HepG2 (cell line): Measurements from ENCODE around the gene MCC. TPM values are rescaled to one million over a fixed set of nuclear protein-coding genes. Genes with fewer than 3 reads are reported as not detected.

Experiments
- DR1 ChIP-seq: sonication (generic); formaldehyde crosslinking; IDR thresholded peaks from 2 replicates; pipeline ENCODE4 v1.8.0; 2021; ENCODE audit warnings: mild to moderate bottlenecking, missing genetic modification reagents, inconsistent platforms
- FOSL2 ChIP-seq: sonication (generic); formaldehyde crosslinking; IDR thresholded peaks from 2 replicates; pipeline ENCODE4 v1.4.0; 2020; ENCODE audit warnings: missing genetic modification reagents
- FOXA1 ChIP-seq, 2 experiments: fragments of 450-650 bp in 1 of 2; sonication (generic) in 1 of 2; formaldehyde crosslinking in 1 of 2; IDR thresholded peaks; 2 replicates each; pipeline versions ENCODE4 v1.4.0 to v1.6.1; 2016 to 2020; ENCODE audit warnings: missing genetic modification reagents in 1 of 2
- HMG20A ChIP-seq: IDR thresholded peaks from 2 replicates; pipeline ENCODE4 v1.6.1; 2016; ENCODE audit warnings: borderline replicate concordance
- HNF4G ChIP-seq, 2 experiments: sonication (generic) in 1 of 2; formaldehyde crosslinking in 1 of 2; IDR thresholded peaks; 2 replicates each; pipeline versions ENCODE4 v1.4.0 to v1.6.1; 2011 to 2020; ENCODE audit warnings: borderline replicate concordance in 2 of 2, low read depth in 2 of 2, mild to moderate bottlenecking in 2 of 2, low read length in 1 of 2, missing genetic modification reagents in 1 of 2, moderate library complexity in 1 of 2
- HNRNPUL1 ChIP-seq: fragments of 200-400 bp; formaldehyde crosslinking; IDR thresholded peaks from 2 replicates; pipeline ENCODE4 v1.6.1; 2017; ENCODE audit warnings: low read depth, mild to moderate bottlenecking, low read length, moderate library complexity
- IRF2 ChIP-seq: IDR thresholded peaks from 2 replicates; pipeline ENCODE4 v1.6.1; 2018; ENCODE audit warnings: missing genetic modification reagents, missing compliant biosample characterization
- JUN ChIP-seq: sonication (generic); formaldehyde crosslinking; IDR thresholded peaks from 2 replicates; pipeline ENCODE4 v1.4.0; 2020; ENCODE audit warnings: mild to moderate bottlenecking, missing genetic modification reagents
- JUND ChIP-seq: sonication (generic); formaldehyde crosslinking; IDR thresholded peaks from 2 replicates; pipeline ENCODE4 v1.8.0; 2022; ENCODE audit warnings: mild to moderate bottlenecking, missing genetic modification reagents
- KDM1A ChIP-seq: IDR thresholded peaks from 2 replicates; pipeline ENCODE4 v1.6.1; 2016; ENCODE audit warnings: missing compliant biosample characterization
- MEIS1 ChIP-seq: sonication (generic); formaldehyde crosslinking; IDR thresholded peaks from 2 replicates; pipeline ENCODE4 v1.9.0; 2021; ENCODE audit warnings: mild to moderate bottlenecking, missing genetic modification reagents, moderate library complexity, borderline replicate concordance
- MIER3 ChIP-seq: IDR thresholded peaks from 2 replicates; pipeline ENCODE4 v1.6.1; 2016; ENCODE audit warnings: missing compliant biosample characterization, borderline replicate concordance
- NR2F6 ChIP-seq, 2 experiments: IDR thresholded peaks; 2 replicates each; pipeline ENCODE4 v1.6.1; 2016; ENCODE audit warnings: antibody characterized with exemption in 1 of 2, mild to moderate bottlenecking in 1 of 2
- RXRB ChIP-seq: IDR thresholded peaks from 2 replicates; pipeline ENCODE4 v1.6.1; 2016; ENCODE audit warnings: borderline replicate concordance, missing genetic modification reagents, missing compliant biosample characterization
- SIX1 ChIP-seq: sonication (generic); formaldehyde crosslinking; IDR thresholded peaks from 2 replicates; pipeline ENCODE4 v1.4.0; 2020; ENCODE audit warnings: missing genetic modification reagents, borderline replicate concordance
- SP5 ChIP-seq: IDR thresholded peaks from 2 replicates; pipeline ENCODE4 v1.6.1; 2016; ENCODE audit warnings: low read depth, borderline replicate concordance
- SRF ChIP-seq: IDR thresholded peaks from 2 replicates; pipeline ENCODE4 v1.6.1; 2011; ENCODE audit warnings: mild to moderate bottlenecking, low read depth, low read length, moderate library complexity
- ZFP36 ChIP-seq: fragments of 150-350 bp; IDR thresholded peaks from 2 replicates; pipeline ENCODE4 v1.6.1; 2018; ENCODE audit warnings: borderline replicate concordance, low read length, low read depth; ENCODE audit not compliant: partially characterized antibody
- ZKSCAN8 ChIP-seq: IDR thresholded peaks from 2 replicates; pipeline ENCODE4 v1.6.1; 2016; ENCODE audit warnings: borderline replicate concordance, missing genetic modification reagents, missing compliant biosample characterization
- ZMYM2 ChIP-seq: sonication (generic); formaldehyde crosslinking; IDR thresholded peaks from 2 replicates; pipeline ENCODE4 v1.8.0; 2022; ENCODE audit warnings: mild to moderate bottlenecking, missing genetic modification reagents
- ZNF589 ChIP-seq: sonication (generic); formaldehyde crosslinking; conservative IDR thresholded peaks from 2 replicates; pipeline ENCODE4 v1.8.0; 2022; ENCODE audit warnings: mild to moderate bottlenecking, moderate library complexity, missing genetic modification reagents
- polyA plus RNA-seq, 8 experiments: library from polyadenylated mRNA; depleted of rRNA in 3 of 8; stranded (reverse) in 7 of 8; unstranded in 1 of 8; fragments of >200 nt; fragmentation: Illumina TruSeq in 4 of 8; extraction: Trizol in 4 of 8; gene quantifications; 2 replicates each; pipeline versions ENCODE4 v1.2.1 to v1.2.3, GENCODE V29; 2011 to 2016; ENCODE audit warnings: low read depth in 4 of 8, missing spikeins in 1 of 8, mixed read lengths in 1 of 8; ENCODE audit not compliant: insufficient read depth in 1 of 8
- total RNA-seq, 5 experiments: library from RNA; depleted of rRNA; stranded (reverse); fragments of >200 nt; fragmentation: Illumina TruSeq; extraction: Trizol; gene quantifications; 2 replicates each; pipeline ENCODE4 v1.2.3, GENCODE V29; 2016; ENCODE audit warnings: low read depth in 1 of 5
- TF ChIP-seq, protein P1 (sequence below): sonication (generic); formaldehyde crosslinking; IDR thresholded peaks from 2 replicates; pipeline ENCODE4 v1.4.0; 2020; ENCODE audit warnings: missing genetic modification reagents, low read depth, mild to moderate bottlenecking, borderline replicate concordance
- TF ChIP-seq, protein P2 (sequence below): IDR thresholded peaks from 2 replicates; pipeline ENCODE4 v1.6.1; 2016
- TF ChIP-seq, protein P3 (sequence below): IDR thresholded peaks from 2 replicates; pipeline ENCODE4 v1.6.1; 2016; ENCODE audit warnings: mild to moderate bottlenecking
- TF ChIP-seq, protein P4 (sequence below): IDR thresholded peaks from 2 replicates; pipeline ENCODE4 v1.6.1; 2016

The MCC gene
- total and polyA plus RNA-seq, 2 of the 13 experiments (the other 11 are each of a cell fraction or from before 2014, with no cell fraction given): 0.55 to 2.4 TPM

DNA sequence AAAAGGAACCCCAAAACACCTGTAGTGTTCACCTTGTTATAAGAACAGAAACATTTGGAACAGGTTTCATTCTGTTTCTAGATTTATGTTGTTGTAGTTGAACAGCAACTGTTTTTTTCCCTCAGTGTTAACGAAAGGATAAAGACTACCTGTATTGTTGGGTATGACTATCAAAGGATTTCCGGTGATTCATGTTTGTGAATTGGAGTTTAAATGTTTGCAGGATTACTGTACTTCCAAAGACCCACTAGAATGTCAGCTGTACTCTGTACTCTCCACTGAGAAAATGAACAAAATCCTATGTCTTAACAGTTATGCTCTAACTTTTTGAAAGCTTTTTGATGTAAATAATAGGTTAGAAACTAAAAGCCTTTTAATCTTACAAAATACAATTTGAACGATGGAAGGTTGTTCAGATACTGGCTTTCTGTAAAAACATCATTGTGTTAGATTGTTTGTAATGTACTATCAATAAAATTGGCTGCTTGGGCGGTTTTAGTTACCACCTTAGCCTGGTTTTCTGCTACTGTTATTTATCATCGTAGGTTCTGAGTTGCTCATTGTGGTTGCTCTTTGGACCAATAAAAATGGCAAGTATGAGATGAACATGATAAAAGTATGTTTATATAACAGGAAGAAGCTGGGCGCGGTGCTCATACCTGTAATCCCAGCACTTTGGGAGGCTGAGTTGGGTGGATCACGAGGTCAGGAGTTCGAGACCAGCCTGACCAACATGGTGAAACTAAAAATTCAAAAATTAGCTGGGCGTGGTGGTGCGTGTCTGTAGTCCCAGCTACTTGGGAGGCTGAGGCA lies 467.6 kb downstream of the MCC start (continued):
- TF ChIP-seq, protein P1, sequence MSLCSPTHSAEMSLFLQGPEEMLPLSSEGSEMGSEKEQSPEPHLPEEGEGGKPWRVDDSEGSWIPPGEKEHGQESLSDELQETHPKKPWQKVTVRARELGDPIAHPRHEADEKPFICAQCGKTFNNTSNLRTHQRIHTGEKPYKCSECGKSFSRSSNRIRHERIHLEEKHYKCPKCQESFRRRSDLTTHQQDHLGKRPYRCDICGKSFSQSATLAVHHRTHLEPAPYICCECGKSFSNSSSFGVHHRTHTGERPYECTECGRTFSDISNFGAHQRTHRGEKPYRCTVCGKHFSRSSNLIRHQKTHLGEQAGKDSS (CRISPR knock-in tag): no peak
- peak; percentile 76 for TF ChIP-seq FOSL2 (CRISPR knock-in tag)
- no peak for TF ChIP-seq ZFP36
- TF ChIP-seq KDM1A (CRISPR knock-in tag): peak; percentile 51; the same call in 1 of the 2 replicates
- TF ChIP-seq DR1: no peak
- TF ChIP-seq, protein P2, sequence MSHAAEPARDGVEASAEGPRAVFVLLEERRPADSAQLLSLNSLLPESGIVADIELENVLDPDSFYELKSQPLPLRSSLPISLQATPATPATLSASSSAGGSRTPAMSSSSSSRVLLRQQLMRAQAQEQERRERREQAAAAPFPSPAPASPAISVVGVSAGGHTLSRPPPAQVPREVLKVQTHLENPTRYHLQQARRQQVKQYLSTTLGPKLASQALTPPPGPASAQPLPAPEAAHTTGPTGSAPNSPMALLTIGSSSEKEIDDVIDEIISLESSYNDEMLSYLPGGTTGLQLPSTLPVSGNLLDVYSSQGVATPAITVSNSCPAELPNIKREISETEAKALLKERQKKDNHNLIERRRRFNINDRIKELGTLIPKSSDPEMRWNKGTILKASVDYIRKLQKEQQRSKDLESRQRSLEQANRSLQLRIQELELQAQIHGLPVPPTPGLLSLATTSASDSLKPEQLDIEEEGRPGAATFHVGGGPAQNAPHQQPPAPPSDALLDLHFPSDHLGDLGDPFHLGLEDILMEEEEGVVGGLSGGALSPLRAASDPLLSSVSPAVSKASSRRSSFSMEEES (CRISPR knock-in tag): no peak
- TF ChIP-seq HMG20A: peak; percentile 48; the same call in 1 of the 2 replicates
- 0 out of 2 replicates have a peak, but pooled peaks have one; percentile 24 for TF ChIP-seq HNF4G (IDR thresholded peaks at IDR 0.05; ENCODE audit: borderline replicate concordance, low read depth, low read length)
- TF ChIP-seq HNF4G (CRISPR knock-in tag; IDR thresholded peaks at IDR 0.05; ENCODE audit: borderline replicate concordance, low read depth): no peak
- TF ChIP-seq ZNF589: no peak
- peak; percentile 47; the same call in 1 of the 2 replicates for TF ChIP-seq SIX1
- TF ChIP-seq JUND: peak; percentile 68
- TF ChIP-seq ZKSCAN8: 0 out of 2 replicates have a peak, but pooled peaks have one; percentile 50
- TF ChIP-seq, protein P3, sequence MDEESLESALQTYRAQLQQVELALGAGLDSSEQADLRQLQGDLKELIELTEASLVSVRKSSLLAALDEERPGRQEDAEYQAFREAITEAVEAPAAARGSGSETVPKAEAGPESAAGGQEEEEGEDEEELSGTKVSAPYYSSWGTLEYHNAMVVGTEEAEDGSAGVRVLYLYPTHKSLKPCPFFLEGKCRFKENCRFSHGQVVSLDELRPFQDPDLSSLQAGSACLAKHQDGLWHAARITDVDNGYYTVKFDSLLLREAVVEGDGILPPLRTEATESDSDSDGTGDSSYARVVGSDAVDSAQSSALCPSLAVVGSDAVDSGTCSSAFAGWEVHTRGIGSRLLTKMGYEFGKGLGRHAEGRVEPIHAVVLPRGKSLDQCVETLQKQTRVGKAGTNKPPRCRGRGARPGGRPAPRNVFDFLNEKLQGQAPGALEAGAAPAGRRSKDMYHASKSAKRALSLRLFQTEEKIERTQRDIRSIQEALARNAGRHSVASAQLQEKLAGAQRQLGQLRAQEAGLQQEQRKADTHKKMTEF (CRISPR knock-in tag): peak; percentile 46
- TF ChIP-seq JUN: peak; percentile 45; the same call in 1 of the 2 replicates
- TF ChIP-seq SRF: peak; percentile 79
- peak; percentile 37; the same call in 1 of the 2 replicates for TF ChIP-seq MIER3 (CRISPR knock-in tag)
- TF ChIP-seq ZMYM2 (CRISPR knock-in tag): peak; percentile 84
- TF ChIP-seq HNRNPUL1: no peak
- peak; percentile 48; the same call in 1 of the 2 replicates for TF ChIP-seq IRF2 (CRISPR knock-in tag)
- no peak for TF ChIP-seq FOXA1 (IDR thresholded peaks at IDR 0.05)
- TF ChIP-seq FOXA1 (CRISPR knock-in tag; IDR thresholded peaks at IDR 0.05): 0 out of 2 replicates have a peak, but pooled peaks have one; percentile 44
- TF ChIP-seq, protein P4, sequence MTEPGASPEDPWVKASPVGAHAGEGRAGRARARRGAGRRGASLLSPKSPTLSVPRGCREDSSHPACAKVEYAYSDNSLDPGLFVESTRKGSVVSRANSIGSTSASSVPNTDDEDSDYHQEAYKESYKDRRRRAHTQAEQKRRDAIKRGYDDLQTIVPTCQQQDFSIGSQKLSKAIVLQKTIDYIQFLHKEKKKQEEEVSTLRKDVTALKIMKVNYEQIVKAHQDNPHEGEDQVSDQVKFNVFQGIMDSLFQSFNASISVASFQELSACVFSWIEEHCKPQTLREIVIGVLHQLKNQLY (CRISPR knock-in tag): peak; percentile 50; the same call in 1 of the 2 replicates
- TF ChIP-seq NR2F6 (IDR thresholded peaks at IDR 0.05): no peak; the same call in 1 of the 2 replicates
- peak; percentile 27; the same call in 1 of the 2 replicates for TF ChIP-seq NR2F6 (CRISPR knock-in tag; IDR thresholded peaks at IDR 0.05)
- no peak for TF ChIP-seq MEIS1
- TF ChIP-seq RXRB: peak; percentile 54; the same call in 1 of the 2 replicates
- TF ChIP-seq SP5: 0 out of 2 replicates have a peak, but pooled peaks have one; percentile 32
